ENCODE data around the gene KRT6C.
"Not testable (repeated sequence)": the region's sequence is repeated elsewhere in the genome, so short reads cannot be mapped to it uniquely, and the experiment has no call there.

The KRT6C gene

DNA sequence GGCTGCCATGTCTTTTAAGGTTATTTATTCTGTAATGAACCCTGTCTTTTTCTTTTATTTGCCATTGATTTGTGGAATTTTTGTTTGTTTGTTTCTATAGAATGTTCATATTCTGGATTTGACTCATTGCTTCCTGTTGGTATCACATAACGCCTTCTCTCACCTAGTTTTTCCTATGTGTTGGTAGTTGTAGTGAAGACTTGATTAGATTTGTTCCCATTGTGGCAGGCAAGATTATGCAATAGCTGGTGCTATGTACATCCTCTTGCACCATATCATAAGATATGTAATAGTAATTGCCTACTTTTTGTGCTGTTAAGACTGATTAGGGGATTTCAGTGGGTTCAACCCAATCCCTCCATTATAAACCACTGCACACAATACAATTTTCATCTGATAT lies 17.8 kb downstream of the KRT6C start:
- DNase-seq (ENCODE audit: low read depth in 2 of 2): no peak

DNA sequence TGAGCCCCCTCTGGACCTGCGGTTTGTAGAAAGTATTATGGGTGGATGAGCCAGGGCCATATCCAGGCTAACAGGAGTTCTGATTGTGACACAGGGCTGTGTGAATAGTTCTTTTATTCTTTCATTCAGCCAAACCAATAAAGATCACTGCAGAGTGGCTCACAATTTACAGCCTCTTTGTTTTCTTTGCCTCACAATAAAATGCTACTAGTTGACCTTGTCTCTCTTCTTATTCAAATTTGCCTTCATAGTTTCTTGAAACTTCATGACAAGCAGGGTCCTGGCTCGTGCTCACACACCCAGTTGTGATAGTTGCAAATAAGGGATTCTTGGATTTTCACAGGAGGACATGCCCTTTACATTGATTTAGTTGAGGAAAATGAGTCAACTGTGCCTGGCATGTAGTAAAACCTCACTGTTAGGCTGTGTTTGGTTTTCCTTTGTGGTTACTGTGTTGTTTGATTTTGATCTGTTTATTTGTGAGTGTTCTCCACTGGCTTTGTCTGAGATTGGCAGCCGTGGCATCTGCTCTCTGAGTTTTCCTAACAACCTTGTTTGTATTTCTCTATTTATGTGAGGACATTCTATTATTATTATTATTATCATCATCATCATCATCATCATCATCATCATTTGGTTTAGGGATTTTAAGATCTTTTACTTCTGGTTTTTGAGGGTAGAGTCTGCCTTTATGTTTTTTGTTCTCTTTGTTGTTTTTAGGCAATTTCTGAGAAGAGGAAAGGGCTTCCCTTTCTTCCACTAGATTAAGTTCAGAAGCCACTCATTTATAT lies 19.0 kb downstream of the KRT6C start:
- DNase-seq (ENCODE audit: low read depth in 2 of 2): no peak

DNA sequence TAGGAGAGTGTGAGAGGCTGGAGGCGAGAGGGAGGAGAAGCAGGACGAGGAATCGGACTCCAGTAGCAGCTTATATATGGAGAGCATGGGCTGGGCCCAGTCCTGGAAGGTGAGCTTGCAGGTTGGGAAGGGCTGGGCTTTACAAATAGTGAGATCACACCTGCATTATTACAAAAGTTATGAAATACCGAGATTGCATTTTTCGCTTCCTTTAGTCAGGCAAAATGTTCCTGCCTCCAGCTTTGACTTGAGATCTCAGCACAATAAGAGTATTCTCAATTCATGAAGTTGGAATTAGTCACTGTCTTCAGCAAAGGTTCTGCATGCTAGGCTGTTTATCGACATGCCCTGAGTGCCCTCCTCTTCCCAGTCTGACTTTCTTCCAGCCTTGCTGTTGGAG lies 21.5 kb downstream of the KRT6C start, which contains the start of gene KRT6B:
KRT6B (minus strand) TSS at position 46 of the 400 bp plus-strand sequence. CDS start 68 bp downstream, outside the sequence.
- no peak for DNase-seq (ENCODE audit: low read depth in 2 of 2)

DNA sequence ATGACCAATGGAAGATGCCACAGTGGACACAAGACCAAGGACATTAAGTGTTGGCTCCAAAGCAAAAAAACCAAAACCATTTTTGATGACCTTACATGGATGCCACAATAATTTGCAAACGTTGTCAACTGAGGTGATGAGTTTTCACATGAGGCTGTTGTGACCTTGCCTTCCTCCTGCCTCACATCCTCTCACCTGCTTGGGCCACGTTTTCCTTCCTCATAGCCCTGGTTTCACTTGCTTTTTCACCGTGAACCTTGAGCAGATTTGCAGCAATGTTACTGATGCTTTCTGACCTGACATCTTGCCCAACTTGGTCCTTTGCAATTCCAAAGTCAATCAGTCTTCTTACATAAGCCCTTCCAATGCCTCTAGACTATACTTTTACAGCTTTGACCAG lies 25.4 kb downstream of the KRT6C start:
- DNase-seq (ENCODE audit: low read depth in 2 of 2): no peak

DNA sequence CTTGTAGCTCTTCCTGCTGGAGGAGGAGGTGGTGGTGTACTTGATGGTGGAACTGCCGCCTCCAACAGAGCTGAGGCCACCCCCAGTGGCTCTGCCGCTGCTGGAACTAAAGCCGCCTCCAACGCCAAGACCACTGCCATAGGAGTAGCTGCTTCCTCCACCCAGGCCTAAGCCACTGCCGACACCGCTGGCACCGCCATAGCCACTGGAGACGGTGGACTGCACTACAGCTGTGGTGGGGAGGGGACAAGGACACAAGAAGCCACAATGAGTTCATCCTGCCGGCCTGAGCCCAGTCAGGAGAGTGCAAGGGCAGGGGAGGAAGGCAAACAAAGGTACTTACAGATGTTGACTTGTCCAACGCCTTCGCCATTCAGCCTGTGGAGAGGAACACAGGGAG lies 26.4 kb downstream of the KRT6C start:
- not testable (repeated sequence) for DNase-seq (ENCODE audit: low read depth in 2 of 2)

- no peak for DNase-seq (ENCODE audit: low read depth in 2 of 2)
Measured at GRCh38 chr12:52446367-52447045, 27.1 kb downstream of the KRT6C start.

- no peak for DNase-seq (ENCODE audit: low read depth in 2 of 2)
Measured at GRCh38 chr12:52445876-52446275, 27.7 kb downstream of the KRT6C start.

GRCh38 chr12:52444647-52445595 lies 28.7 kb downstream of the KRT6C start:
- no peak for DNase-seq (ENCODE audit: low read depth in 2 of 2)

DNA sequence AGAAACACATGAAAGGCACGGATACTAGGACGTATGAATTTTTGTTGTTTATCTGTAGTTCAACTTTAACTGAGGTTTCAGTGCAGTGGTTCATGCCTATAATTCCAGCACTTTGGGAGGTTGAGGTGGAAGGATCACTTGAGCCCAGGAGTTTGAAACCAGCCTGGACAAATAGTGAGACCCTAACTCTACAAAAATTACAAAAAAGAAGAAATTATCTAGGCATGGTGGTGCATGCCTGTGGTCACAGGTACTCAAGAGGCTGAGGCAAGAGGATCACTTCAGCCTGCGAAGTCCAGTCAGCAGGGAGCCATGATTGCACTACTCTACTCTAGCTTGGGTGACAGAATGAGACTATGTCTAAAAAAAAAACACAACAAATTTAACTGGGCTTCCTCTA lies 29.6 kb downstream of the KRT6C start:
- DNase-seq (ENCODE audit: low read depth in 2 of 2): no peak

DNA sequence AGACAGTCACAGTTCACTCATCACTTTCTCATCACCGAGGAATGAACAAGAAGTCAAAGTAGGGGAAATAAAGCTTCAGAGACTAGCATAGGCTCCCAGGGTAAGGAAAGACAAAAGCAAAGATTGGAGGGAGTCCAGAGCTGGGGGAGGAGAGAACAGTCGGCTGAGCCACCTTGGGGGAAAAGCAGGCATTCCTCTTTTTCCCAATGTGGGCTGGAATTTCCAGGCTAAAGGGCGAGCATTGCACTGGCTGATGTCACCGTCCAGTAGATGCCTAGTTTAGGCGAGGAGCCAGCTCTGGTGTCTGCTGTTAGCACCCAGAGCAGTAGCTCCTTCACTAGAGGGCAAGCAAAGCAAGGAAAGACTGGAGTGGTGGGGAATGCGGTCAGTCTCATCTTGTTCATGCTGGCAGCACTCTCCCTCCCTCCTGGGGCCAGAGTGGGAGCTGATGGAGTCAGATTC lies 31.0 kb downstream of the KRT6C start:
- DNase-seq (ENCODE audit: low read depth in 2 of 2): no peak

GRCh38 chr12:52441320-52441911 lies 32.2 kb downstream of the KRT6C start:
- DNase-seq (ENCODE audit: low read depth in 2 of 2): no peak

- no peak for DNase-seq (ENCODE audit: low read depth in 2 of 2)
Measured at GRCh38 chr12:52440821-52441319, 32.7 kb downstream of the KRT6C start.

GRCh38 chr12:52439845-52440244 lies 33.8 kb downstream of the KRT6C start:
- DNase-seq (ENCODE audit: low read depth in 2 of 2): no peak

- DNase-seq (ENCODE audit: low read depth in 2 of 2): no peak
Measured at GRCh38 chr12:52439420-52439819, 34.2 kb downstream of the KRT6C start.

- DNase-seq (ENCODE audit: low read depth in 2 of 2): no peak
Measured at GRCh38 chr12:52438305-52439301, 35.0 kb downstream of the KRT6C start.

- no peak for DNase-seq (ENCODE audit: low read depth in 2 of 2)
Measured at GRCh38 chr12:52437508-52437907, 36.1 kb downstream of the KRT6C start.

- no peak for DNase-seq (ENCODE audit: low read depth in 2 of 2)
Measured at GRCh38 chr12:52436828-52437474, 36.7 kb downstream of the KRT6C start.

GRCh38 chr12:52436000-52436827 lies 37.4 kb downstream of the KRT6C start:
- DNase-seq (ENCODE audit: low read depth in 2 of 2): no peak

- DNase-seq (ENCODE audit: low read depth in 2 of 2): no peak
Measured at GRCh38 chr12:52435659-52435999, 38.0 kb downstream of the KRT6C start.

Data from stimulated activated CD8-positive, alpha-beta memory T cell treated with anti-CD3 and anti-CD28 coated beads, Interleukin-2, amount 100 ng/mL, for 1 hour (primary cell).